ENCODE measurements around the gene THBS1.
A peak's percentile ranks its signal among the peaks of the same experiment; 100 is the strongest.

THBS1 gene

DNA sequence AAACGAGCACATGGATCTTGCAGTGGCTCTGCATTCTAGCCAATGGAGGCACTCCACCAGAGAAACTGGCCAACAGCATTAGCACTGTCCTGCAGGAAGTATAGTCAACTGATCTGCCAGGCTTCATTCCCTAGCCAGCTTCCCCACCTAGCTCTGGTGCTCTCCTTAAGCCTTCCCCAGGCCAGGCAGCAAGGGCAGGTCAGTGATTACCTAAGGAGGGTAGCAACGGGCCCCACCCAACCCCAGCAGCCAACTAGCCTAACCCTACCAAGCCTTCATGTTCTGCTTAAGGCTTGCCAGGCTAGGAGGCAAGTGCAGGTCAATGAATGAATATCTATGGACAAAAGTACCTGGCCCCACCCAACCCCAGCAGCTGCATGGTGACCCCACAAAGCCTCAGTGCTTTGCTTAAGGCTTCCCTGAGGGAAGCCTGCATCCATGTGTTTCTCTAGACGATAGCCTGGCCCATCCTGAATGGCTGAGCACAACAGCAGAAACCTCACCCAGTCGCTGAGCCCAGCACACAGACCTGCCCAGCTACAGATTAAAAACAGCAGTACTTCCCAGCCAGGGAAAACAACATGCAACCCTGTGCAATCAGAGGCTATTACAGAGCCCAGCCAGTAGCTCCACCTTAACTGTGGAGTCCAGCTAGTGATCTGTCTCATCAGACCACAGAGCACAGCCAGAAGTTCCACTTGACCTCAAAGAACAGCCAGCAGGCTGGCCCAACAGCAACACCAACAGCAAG is 28.5 kb downstream of the THBS1 start:
- no peak for DNase-seq

DNA sequence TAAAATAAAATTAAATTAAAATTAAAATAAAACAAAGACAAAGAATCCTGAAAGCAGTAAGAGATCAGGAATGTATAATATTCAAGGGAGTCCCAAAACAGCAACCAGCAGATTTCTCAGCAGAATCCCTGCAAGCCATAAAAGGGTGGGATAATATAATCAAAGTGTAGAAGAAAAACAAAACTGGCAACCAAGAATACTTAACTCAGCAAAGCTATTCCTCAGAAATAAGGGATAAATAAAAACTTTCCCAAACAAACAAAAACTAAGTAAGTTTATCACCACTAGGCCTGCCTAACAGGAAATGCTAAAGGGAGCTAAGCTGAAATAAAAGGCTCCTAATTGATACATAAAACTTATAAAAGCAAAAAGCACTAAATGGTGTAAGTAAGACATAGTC is 29.8 kb downstream of the THBS1 start:
- no peak for DNase-seq

DNA sequence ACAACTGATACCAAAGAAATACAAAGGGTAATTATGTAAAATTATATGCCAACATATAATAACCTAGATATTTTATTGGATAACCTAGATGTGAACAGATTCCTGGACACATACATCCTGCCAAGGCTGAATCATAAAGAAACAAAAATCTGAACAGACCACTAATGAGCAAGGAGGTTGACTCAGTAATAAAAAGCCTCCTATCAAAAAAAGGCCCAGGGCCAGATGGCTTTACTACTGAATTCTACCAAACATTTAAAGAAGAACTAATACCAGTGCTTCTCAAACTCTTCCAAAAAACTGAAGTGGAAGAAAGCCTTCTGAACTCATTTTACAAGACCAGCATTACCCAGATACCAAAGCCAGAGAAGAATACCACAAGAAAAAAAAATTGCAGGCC is 32.4 kb downstream of the THBS1 start:
- DNase-seq, result peak; percentile 34

DNA sequence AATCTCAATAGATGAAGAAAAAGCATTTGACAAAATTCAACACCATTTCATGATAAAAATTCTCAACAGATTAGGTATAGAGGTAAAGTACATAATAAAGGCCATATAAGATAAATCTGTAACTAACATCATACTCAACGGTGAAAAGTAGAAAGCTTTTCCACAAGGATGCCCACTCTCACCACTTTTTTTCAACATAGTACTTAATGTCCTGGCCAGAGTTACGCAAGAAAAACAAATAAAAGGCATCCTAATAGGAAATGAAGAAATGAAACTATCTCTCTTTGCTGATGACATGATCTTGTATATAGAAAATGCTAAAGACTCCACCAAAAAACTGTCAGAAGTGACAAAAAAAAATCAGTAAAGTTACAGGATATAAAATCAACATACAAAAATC is 33.0 kb downstream of the THBS1 start:
- DNase-seq, result no peak

DNA sequence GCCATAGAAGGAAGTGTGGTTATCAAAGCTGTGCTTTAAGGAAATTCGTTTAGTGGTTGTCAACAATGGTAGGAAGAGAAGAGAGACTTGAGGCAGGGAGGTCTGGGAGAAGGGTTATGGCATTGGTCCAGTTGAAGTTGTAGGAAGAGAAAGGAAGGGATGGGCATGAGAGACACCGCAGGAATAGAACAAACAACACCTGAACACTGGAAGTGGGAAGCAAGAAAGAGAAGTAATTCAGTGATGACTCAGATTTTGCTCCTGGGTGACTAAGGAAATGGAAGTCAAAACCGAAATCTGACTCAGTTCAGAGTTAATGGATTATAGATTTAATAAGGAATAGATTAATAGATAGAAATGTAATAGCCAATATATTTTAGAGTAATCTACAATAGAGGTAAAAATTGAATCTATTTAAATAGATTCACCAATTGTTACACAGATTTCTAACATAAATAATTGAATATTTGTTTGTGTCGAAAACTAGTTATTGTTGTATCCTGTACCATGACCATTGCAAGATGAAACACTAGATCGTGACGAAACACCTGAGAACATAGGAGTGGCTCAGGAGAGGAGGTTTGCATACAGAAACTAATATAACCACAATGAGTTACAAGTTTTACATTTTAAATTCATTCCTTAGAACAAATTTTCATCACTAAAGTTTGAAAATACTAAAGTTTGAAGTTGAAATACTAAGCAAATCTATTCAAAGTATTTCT is 36.0 kb downstream of the THBS1 start:
- no peak for DNase-seq

DNA sequence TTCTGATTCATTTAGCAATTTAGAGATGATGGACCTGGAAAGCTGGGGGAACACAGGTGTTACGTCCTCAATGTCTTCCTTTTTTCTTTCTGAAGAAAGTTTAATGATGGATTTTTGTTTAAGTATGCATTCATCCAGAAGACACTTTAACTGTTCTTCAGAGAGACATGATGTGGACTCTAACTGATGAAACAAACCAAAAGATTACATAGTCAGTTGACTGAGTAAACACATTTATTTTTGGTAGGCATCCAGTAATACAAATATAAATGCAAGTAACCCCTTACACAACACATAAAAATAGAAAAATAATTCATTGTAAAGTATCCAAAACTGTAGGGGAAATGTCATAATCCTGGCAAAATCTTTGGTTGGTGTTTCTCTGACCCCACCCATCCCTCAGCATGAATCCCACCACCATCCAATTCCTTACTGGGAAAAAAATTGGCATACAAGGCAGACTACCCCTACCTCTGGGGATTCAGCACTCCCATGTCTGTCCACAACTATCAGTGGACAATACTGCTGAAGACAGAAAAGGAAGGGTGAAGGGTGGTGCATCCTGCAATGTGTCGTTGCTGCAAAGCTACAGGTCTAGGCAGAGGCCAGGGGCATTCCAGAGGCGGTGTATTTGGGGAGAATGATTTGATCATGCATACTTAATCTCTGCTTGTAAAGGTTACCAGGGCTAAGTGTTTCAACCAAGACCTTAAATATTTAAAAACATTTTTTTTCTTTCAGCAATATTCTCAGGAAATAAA is 37.4 kb downstream of the THBS1 start:
- DNase-seq, result no peak

DNA sequence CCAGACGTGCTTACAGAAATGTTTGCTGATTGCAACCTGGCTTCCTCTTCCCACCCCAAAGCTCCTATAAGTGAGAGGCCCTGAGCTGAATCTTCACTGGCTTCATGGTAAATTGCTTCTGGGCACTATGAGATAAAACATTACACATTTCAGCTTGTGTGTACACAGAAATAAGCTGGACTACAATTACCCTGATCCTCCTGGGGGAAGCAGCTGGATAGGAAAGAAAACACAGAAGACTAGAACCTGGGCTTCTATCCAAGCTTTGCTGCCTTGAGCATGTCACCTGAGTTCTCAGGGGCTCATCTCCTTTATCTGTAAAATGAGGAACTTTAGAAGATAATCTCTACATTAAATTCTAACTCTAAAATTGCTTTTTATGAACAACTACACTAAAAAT is 40.3 kb downstream of the THBS1 start:
- DNase-seq, result no peak

DNA sequence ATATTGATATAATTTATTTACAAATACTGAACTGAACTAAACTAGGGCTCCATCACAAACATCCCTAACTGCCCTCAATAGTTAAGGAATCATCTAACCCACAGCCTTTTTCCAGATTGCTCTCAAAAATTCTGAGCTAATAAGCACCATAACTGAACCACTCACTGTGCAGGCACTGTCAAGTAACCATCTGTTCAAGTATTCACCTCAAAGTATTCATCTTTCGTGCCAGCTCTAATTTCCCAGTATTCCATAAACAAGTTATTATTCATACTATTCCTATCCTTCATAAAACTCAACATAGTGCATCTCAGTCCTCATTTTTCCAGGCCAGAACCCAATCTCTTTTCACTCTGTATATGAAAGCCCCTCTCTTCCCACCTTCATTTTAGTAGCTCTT is 41.1 kb downstream of the THBS1 start:
- no peak for DNase-seq

DNA sequence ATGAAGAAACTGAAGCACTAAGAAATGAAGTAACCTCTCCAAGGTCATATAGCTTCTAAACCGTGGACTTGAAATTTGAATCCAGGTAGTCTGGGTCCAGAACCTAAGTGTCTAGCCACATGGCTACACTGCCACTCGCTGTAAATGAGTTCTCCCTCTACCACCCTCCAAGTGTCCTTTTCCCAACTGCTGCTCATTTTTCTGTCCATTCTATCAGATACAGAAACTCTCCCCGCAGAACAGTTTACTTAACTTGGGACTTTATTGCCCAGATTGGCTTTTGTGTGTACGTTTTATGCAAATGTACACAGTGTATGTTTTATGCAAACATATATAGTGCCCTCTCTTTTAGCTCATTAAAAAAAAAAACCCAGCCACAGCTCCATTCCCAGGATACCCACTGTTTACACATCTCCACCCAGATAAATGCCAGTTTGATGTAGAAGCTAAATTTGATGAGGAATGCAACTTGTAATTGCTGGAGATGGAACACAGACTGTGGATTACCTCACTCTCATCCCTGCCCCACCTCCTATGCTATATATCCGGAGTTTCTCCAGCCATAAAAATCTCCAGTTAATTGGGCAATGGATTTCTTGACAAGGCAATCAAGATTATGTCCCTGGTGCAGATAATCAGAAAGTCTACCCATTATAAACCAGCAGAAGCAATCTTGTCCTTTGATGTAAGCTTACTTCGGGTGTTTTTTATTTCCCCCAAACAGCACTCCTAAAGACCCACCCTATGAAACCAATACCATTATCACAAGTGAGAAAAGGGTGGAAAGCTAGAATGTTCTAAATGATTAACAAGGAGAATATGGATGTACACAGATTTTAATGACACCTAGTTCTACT is 42.0 kb downstream of the THBS1 start:
- DNase-seq, result no peak

DNA sequence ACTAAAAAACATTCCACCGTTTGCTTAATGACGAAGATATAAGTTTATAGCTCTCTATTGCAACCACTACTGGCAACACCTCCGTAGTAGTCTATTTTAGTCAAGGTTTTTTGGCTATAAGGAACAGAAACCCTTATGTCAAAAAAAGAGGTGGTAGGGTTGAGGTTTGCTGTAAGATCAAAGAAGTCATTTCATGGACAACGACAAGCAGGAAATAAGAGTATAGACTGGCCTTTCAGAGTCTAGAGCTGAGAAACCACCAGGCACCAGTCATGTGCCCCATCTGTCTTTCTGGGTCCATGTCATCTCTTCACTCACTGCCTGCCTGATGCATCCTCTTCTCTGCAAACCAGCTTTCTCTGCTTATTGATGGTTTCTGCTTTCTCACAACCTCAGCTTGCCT is 42.7 kb downstream of the THBS1 start:
- DNase-seq, result no peak

DNA sequence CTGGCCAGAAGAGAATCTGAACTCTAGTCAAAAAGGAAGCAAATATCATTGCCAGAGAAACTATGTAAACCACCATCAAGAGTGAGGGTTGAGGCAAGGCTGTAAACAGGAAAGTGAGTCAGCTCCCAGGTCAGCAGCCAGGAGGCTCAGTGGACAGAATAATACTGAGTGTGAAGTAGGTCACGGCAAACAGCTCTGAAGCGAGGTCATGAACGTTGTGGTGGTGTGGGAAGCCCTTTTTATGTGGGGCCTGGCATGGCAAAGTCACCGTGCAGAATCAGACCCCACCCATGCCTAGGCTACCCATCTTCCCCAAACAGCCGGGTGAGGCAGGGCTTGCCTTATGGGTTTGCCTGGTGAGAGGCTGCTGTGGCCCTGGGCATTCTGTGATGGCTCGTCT is 43.9 kb downstream of the THBS1 start:
- peak; percentile 95 for DNase-seq

DNA sequence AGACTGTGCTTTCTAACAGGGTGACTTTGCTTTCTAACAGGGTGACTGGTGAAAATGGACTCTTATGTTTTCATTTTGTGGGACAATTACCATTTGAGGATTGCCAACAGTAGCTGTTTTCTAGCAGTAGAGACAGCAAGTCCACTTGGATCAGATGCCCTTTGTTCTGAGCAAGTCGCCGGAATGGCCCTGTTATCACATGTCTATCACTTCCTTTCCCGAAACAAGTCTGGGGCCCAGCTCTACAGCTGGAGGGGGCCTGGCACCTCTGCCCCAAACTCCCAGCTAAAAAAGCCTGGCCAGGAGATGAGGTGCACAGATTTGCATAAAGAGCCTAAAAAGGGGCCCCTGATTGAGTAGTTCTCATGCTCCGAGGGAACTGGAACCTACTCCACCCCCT is 44.6 kb downstream of the THBS1 start:
- DNase-seq, result no peak

DNA sequence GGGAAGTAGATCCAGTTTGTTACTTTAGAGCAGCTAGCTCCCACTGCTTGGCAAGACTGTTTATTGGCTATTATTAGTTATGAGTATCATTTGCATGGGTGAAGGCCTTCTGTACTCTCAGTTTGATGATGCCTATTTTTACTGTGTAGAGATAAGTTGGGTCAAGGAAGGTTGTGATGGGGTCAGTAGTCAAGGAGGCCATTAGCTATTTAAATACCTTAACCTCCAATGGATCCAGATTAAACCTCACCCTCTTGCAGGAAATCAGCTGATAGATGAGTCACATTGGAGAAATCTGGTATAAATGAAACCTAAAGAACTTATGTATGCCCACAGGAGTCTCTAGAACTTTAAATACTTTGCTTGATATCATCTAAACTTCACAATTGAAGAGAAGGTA is 45.0 kb downstream of the THBS1 start:
- peak; percentile 66 for DNase-seq

DNA sequence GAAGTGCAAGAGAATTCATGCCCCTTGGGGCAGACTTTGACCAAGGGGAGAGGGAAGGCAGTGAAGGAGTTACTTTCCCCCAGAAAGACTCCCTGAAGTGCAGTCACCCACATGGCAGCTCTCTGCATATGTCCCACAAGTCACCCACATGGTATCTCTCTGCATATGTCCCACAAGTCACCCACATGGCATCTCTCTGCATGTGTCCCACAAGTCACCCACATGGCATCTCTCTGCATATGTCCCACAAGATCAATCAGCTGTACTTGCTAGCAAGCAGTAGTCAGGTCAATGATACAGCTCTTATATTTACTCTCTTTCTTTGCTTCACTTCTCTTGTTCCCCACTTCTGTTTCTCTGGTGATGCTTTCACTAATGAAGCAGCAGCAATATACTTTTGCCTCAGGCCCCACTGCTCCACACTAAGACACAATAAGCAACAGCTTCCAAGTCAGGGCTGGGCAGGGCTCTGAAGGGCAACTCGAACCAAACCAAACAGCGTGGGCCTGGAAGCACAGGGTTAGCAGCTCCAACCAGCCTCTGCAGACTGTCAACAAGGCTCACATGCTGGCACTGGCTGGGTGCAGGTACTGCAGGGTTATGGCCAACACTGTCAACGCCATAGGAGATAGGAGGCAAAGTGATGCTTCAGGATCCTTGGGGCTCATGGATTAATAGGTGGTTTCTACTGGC is 46.7 kb downstream of the THBS1 start:
- DNase-seq, result no peak

DNA sequence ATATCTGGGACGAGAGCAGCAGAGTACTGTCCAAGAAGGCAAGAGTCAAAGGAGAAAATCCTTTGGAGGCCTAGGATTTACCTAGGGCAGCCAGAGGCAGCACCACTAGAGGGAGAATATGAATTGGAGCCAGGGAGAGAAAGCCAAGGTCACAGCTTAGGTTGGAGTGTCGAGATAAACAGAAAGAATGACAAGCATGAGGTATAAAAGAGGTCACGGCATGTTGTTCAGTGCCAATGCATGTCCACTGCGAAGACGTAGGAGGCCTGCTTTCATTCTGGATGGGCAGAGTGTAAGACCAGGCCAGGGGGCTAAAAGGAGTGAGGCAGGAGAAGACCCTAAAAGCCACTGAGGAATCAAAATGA is 47.2 kb downstream of the THBS1 start:
- no peak for DNase-seq

DNA sequence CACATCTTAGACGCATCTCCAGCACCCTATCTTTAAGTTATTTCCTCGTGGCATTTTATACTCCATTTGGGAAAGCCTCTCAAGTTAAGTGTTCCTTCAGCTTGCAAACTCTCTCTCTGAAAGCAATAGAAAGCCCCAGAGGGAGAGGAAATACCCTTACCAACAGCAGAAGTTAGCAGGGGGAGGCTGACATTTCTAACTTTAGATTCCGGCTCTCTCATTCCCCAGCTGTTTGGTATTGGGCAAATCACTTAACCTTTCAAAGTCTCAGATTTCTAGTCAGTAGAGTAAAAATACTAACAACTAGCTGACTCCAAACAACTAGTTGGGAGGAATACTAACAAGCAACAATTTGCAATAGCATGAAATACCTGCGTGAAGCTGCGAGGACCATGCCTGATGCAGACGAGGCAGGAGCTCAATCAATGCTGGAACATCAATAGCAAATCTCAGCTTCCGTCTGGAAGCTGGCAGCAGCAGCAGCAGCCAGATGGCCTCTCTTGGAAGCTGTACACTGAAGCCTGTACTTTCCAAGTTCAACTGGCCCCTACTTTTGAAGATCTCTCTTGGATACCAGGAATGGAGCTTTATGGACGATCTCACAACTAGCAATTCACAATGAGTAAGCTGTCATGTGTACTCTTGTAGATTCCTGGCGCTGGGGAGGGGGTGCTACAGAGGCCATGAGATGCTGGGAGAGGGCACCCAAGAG is 47.8 kb downstream of the THBS1 start:
- DNase-seq, result no peak

DNA sequence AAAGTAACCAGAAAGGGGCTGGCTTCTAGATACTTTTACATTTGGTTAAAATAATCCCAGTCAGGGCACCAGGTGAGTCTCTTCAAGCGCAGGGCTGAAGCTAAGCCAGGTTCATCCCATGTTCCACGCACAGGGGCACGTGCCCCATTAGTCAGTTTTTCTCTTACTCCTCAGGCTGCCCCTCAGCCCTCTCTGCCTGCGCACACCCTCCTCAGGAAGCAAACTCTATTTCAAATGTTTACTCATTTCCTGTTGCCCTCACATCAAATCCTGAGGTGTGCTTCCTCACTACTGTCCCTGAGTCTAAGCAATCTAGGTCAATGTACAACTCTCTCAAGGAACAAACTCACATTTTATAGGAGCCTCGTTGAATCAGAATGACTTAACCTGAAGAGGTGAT is 48.5 kb downstream of the THBS1 start:
- peak; percentile 34 for DNase-seq

DNA sequence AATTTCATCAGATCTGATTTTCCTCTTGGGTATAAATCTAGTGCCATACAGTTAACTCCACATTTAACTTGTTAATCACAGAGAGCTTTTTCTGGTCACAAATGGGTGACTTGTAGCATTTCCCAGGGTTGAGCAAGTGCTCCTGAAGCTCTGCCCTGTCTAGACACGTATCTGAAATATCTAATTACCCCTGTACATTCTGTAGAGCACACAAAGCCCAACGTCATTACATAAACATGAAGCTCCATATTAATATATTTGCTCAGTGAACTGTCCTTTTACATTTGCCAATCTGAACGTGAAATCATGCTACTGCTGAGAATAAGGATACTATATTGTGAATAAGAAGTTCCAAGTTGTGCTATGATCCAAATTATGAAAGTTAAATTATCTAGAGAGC is 49.0 kb downstream of the THBS1 start:
- DNase-seq, result no peak

DNA sequence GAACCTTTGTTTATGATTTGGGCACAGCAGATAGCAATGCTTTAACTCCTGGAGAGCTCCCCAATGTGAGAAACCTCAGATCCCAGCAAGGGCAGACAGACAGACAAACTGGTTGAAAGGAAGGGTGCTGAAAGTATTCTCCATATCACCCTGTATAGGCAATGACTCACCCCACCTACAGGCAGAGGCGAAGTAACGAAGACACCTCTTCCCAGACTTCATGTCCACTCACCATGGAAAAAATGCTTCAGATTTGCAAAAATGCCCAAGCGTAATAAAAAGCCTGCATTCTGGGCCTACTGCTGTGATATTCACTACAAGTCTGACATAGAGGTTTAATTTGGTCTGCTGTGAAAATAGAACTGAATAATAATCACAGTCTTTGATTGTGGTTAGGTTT is 50.5 kb downstream of the THBS1 start:
- DNase-seq, result no peak

DNA sequence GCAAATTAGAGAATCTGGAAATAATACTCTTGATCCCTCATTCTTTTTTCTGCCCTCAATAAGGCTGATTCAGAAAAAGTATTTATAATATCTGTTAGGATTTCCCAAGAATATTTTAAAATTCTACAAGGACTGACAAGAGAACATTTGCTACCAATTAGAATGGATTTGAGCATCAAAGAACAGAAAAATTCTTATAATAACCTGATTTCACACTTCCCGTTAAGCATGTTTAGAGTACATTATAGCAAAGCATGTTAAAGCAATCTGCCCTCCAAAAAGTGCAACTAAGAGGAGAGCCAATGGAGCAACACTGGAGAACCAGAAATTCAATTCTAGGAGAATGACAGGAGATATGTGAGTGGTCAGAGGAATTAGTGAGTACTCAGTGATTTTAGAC is 57.2 kb downstream of the THBS1 start:
- DNase-seq, result no peak

DNA sequence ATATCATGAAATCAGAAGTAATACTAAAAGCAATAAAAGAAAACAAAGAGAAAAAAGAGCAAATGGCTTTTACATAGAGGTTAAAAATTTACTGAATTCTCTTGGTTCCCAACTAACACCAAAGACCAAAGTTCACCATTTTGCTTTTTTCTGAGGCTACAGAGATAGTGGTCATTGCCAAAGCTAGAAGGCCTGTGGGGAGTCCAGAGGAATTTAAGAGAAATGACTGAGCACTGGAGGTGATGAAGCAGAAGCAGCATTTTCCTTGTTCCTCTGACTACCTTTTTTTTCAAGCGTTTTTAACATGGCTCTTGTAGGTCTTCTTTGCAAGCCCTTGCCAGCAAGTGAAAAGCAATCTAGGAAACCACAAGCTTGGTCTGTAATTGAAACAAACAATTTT is 58.2 kb downstream of the THBS1 start:
- no peak for DNase-seq

DNA sequence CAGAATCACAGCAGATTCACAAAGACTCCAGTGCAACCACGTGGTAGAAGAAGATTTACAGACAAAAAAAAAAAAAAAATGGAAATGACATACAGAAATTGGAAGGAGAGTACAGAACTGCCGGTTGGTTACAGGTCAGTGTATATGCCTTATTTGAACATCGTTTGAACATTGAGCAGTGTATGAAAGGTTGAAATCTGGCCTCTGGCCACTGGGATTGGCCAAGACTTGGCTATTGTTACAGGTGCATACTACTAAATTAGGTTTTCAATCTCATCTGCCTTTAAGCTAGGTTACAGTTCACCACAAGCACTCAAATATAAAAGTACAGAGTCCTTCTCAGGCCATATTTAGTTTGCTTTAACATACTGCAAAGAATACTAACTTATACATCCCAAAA is 59.8 kb downstream of the THBS1 start:
- DNase-seq, result no peak

Data from HCEC 1CT (cell line).